ENCODE measurements around the gene GTF2IRD1. TPM values are rescaled to one million over a fixed set of nuclear protein-coding genes. Genes with fewer than 3 reads are reported as not detected.

Gene GTF2IRD1
- total RNA-seq, 1 experiment from 2014 or later = 53.6 TPM

- H3K36me3 ChIP-seq (ENCODE audit: control insufficient read depth, insufficient read depth, low read length) = no peaks in the 10 kb centered on the region; the same call in 1 of the 2 replicates
- Mint-ChIP-seq H3K27ac (ENCODE audit: unreplicated experiment) (peak overlapping the region; percentile 84), H3K9me3 (ENCODE audit: unreplicated experiment) (no peaks in the 10 kb centered on the region), H3K36me3 (ENCODE audit: insufficient read depth, unreplicated experiment) (peaks cover 55% of the 10 kb centered on the region), H3K27me3 (ENCODE audit: insufficient read depth, unreplicated experiment) (no peaks in the 10 kb centered on the region), H3K4me1 (ENCODE audit: low read depth, unreplicated experiment) (peaks cover 28% of the 10 kb centered on the region), H3K4me3 (ENCODE audit: unreplicated experiment) (peak overlapping the region; percentile 30)
- ChIA-PET POLR2A (no interaction called here), CTCF (no interaction called here)
- no peak overlapping the region for H3K4me3 ChIP-seq (ENCODE audit: low read depth, low read length)
- no TSS peak for BruUV-seq (replicated peaks)
- H3K27me3 ChIP-seq (replicated peaks; ENCODE audit: control insufficient read depth, insufficient read depth, low read length) = no peaks in the 10 kb centered on the region
- intact Hi-C loops (cut with micrococcal nuclease; ENCODE audit: unreplicated experiment) = no loop called here
- TF ChIP-seq CTCF (IDR thresholded peaks at IDR 0.05; ENCODE audit: insufficient read depth in 1 of 2, low read depth in 1 of 2, low read length in 1 of 2, severe bottlenecking in 1 of 2, unreplicated experiment in 1 of 2) = no peak
- H3K9me3 ChIP-seq = no peaks in the 10 kb centered on the region
- DNase-seq = peak; percentile 79
- peaks cover 25% of the 10 kb centered on the region for H3K4me1 ChIP-seq
Measured at GRCh38 chr7:74475243-74475986, 21.7 kb downstream of the GTF2IRD1 start.

GRCh38 chr7:74475987-74476350 is 22.3 kb downstream of the GTF2IRD1 start:
- ChIA-PET POLR2A (no interaction called here), CTCF (no interaction called here)
- H3K4me1 ChIP-seq = peaks cover 30% of the 10 kb centered on the region
- no peak for TF ChIP-seq CTCF (IDR thresholded peaks at IDR 0.05; ENCODE audit: insufficient read depth in 1 of 2, low read depth in 1 of 2, low read length in 1 of 2, severe bottlenecking in 1 of 2, unreplicated experiment in 1 of 2)
- H3K36me3 ChIP-seq (ENCODE audit: control insufficient read depth, insufficient read depth, low read length) = no peaks in the 10 kb centered on the region; the same call in 1 of the 2 replicates
- H3K9me3 ChIP-seq = no peaks in the 10 kb centered on the region
- Mint-ChIP-seq H3K4me1 (ENCODE audit: low read depth, unreplicated experiment) (peaks cover 28% of the 10 kb centered on the region), H3K27ac (ENCODE audit: unreplicated experiment) (peak overlapping the region; percentile 84), H3K27me3 (ENCODE audit: insufficient read depth, unreplicated experiment) (no peaks in the 10 kb centered on the region), H3K9me3 (ENCODE audit: unreplicated experiment) (no peaks in the 10 kb centered on the region), H3K4me3 (ENCODE audit: unreplicated experiment) (peak overlapping the region; percentile 30), H3K36me3 (ENCODE audit: insufficient read depth, unreplicated experiment) (peaks cover 52% of the 10 kb centered on the region)
- no peaks in the 10 kb centered on the region for H3K27me3 ChIP-seq (replicated peaks; ENCODE audit: control insufficient read depth, insufficient read depth, low read length)
- no peak for DNase-seq
- intact Hi-C loops (cut with micrococcal nuclease; ENCODE audit: unreplicated experiment) = no loop called here
- BruUV-seq (replicated peaks) = no TSS peak
- no peak overlapping the region for H3K4me3 ChIP-seq (ENCODE audit: low read depth, low read length)

- BruUV-seq (replicated peaks) = no TSS peak
- no peaks in the 10 kb centered on the region for H3K9me3 Mint-ChIP-seq (ENCODE audit: unreplicated experiment)
- Histone ChIP-seq H3K4me3 (ENCODE audit: low read depth, low read length) (no peak overlapping the region), H3K4me1 (peaks cover 37% of the 10 kb centered on the region), H3K27me3 (replicated peaks; ENCODE audit: control insufficient read depth, insufficient read depth, low read length) (no peaks in the 10 kb centered on the region), H3K36me3 (ENCODE audit: control insufficient read depth, insufficient read depth, low read length) (no peaks in the 10 kb centered on the region; the same call in 1 of the 2 replicates), H3K9me3 (no peaks in the 10 kb centered on the region)
- intact Hi-C loops (cut with micrococcal nuclease; ENCODE audit: unreplicated experiment) = no loop called here
- H3K36me3 Mint-ChIP-seq (ENCODE audit: insufficient read depth, unreplicated experiment) = peaks cover 49% of the 10 kb centered on the region
- no peak for TF ChIP-seq CTCF (IDR thresholded peaks at IDR 0.05; ENCODE audit: insufficient read depth in 1 of 2, low read depth in 1 of 2, low read length in 1 of 2, severe bottlenecking in 1 of 2, unreplicated experiment in 1 of 2)
- ChIA-PET CTCF (no interaction called here), POLR2A (no interaction called here)
- no peak for DNase-seq
- no peaks in the 10 kb centered on the region for H3K27me3 Mint-ChIP-seq (ENCODE audit: insufficient read depth, unreplicated experiment)
- H3K27ac Mint-ChIP-seq (ENCODE audit: unreplicated experiment) = peak overlapping the region; percentile 88
- H3K4me3 Mint-ChIP-seq (ENCODE audit: unreplicated experiment) = no peak overlapping the region
- peaks cover 28% of the 10 kb centered on the region for H3K4me1 Mint-ChIP-seq (ENCODE audit: low read depth, unreplicated experiment)
Measured at GRCh38 chr7:74476626-74477025, 22.9 kb downstream of the GTF2IRD1 start.
